Measurements from ENCODE around the gene NUMB.

DNA sequence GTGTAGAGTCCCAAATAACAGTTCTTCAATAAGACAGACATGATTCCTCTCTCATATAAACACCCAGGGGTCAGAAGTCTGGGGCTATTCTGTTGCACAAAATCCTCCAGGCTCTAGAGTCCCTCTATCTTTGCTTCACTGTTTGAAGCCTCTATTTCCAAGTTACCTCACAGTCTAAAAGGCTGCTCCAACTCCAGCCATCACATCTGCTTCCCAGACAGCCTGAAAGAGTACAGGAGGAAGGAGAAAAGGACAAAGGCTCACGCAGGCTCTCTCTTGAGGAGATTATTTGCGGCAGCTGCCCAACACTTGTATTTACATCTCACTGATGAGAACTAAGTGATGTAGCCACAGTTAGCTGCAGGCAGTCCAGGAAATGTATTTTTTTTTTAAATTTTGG, 214.6 kb downstream of the NUMB start:
- TF ChIP-seq, protein P1, sequence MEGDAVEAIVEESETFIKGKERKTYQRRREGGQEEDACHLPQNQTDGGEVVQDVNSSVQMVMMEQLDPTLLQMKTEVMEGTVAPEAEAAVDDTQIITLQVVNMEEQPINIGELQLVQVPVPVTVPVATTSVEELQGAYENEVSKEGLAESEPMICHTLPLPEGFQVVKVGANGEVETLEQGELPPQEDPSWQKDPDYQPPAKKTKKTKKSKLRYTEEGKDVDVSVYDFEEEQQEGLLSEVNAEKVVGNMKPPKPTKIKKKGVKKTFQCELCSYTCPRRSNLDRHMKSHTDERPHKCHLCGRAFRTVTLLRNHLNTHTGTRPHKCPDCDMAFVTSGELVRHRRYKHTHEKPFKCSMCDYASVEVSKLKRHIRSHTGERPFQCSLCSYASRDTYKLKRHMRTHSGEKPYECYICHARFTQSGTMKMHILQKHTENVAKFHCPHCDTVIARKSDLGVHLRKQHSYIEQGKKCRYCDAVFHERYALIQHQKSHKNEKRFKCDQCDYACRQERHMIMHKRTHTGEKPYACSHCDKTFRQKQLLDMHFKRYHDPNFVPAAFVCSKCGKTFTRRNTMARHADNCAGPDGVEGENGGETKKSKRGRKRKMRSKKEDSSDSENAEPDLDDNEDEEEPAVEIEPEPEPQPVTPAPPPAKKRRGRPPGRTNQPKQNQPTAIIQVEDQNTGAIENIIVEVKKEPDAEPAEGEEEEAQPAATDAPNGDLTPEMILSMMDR (IDR thresholded peaks at IDR 0.05): no peak
- no peak for TF ChIP-seq ZFX (IDR thresholded peaks at IDR 0.05; ENCODE audit: borderline replicate concordance)
